ENCODE measurements around the gene GHITM. TPM values are rescaled to one million over a fixed set of nuclear protein-coding genes. Genes with fewer than 3 reads are reported as not detected.
"Not testable (repeated sequence)": the region's sequence is repeated elsewhere in the genome, so short reads cannot be mapped to it uniquely, and the experiment has no call there.

The GHITM gene
- total RNA-seq, 1 donor from 2014 or later: 122 TPM

GRCh38 chr10:84117204-84117603 is 22.1 kb upstream of the GHITM start:
- not testable (repeated sequence) for H3K27me3 ChIP-seq (ENCODE audit: control insufficient read depth in 3 of 3, insufficient read depth in 3 of 3, low read length in 3 of 3); H3K9me3 ChIP-seq (ENCODE audit: control insufficient read depth in 3 of 3, low read length in 3 of 3); H3K4me1 ChIP-seq (ENCODE audit: control insufficient read depth in 3 of 3, insufficient read depth in 3 of 3, low read length in 3 of 3); H3K27ac ChIP-seq (ENCODE audit: low read depth, low read length); H3K9ac ChIP-seq (ENCODE audit: low read depth in 1 of 3, low read length in 3 of 3); H3K4me3 ChIP-seq (ENCODE audit: low read length in 3 of 3); H3K36me3 ChIP-seq (ENCODE audit: control insufficient read depth in 3 of 3, insufficient read depth in 3 of 3, low read length in 3 of 3)

DNA sequence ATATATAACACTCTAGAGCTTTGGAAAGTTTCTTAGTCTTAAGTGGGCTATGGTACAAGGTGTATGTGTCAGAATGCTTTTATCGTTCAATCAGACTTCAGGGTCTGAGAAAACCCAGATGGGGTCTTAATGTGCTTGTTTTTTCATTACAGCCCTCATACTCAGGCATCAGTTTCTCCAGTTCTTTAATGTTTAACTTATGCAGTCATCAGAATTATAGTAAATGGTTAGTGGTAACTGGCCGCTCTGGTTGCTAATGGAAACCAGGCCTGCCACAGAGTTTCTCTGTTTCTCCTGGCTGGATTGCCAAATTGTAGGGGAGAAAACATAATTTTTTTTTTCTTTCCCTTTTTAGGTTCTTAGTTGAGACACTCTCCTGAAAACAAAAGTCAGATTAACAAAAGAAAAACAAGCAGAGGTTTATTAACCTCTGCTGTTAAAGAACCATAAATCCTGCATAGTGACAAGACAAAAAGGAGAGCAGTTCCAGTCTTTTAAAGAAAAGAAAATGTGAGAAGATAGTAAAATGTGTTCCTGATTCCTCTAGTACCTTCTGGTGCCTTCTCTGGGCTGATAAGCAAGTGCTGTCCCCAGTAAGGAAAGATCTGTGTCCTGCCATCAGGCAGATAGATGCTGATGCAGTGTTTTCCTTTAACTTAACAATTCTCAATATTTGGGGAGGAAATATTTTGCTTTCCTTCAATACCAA is 21.5 kb upstream of the GHITM start:
- no peaks in the 10 kb centered on the region for H3K27me3 ChIP-seq (ENCODE audit: control insufficient read depth in 3 of 3, insufficient read depth in 3 of 3, low read length in 3 of 3)
- H3K4me1 ChIP-seq (ENCODE audit: control insufficient read depth in 3 of 3, insufficient read depth in 3 of 3, low read length in 3 of 3): no peaks in the 10 kb centered on the region
- no peak overlapping the region for H3K4me3 ChIP-seq (ENCODE audit: low read length in 3 of 3)
- no peak overlapping the region for H3K27ac ChIP-seq (ENCODE audit: low read depth, low read length)
- no peak overlapping the region for H3K9ac ChIP-seq (ENCODE audit: low read depth in 1 of 3, low read length in 3 of 3)
- H3K9me3 ChIP-seq (ENCODE audit: control insufficient read depth in 3 of 3, low read length in 3 of 3): peaks cover 0 to 2% (median 0%) of the 10 kb centered on the region in 3 donors
- H3K36me3 ChIP-seq (ENCODE audit: control insufficient read depth in 3 of 3, insufficient read depth in 3 of 3, low read length in 3 of 3): no peaks in the 10 kb centered on the region

DNA sequence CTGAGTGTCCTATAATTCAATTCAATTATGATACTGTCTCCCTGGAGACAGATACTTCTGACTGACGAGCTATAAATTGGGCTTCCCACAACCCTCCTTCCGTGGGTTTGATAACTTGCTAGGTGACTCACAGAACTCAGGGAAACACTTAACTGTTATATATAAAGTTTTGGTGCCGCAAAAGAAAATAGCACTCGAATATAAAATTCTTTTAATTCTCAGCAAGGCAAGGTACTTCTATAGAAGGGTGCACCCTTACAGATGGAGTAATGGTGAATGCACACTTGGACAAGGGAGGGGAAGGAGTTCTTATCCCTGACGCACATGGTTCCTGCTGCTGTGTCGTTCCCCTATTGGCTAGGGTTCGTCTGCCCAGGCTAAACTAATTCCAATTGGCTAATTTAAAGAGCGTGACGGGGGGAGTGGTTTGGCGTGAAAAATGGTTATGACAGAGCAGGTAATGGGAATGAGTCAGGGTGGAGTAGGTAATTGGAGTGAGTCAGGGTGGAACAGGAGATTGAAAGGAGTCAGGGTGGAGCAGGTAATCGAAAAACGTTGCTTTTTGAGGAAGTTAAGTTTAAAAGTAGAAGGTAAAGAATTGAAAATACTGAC is 20.8 kb upstream of the GHITM start:
- Histone ChIP-seq H3K9me3 (ENCODE audit: control insufficient read depth in 3 of 3, low read length in 3 of 3) (peaks cover 0 to 2% (median 0%) of the 10 kb centered on the region in 3 donors), H3K36me3 (ENCODE audit: control insufficient read depth in 3 of 3, insufficient read depth in 3 of 3, low read length in 3 of 3) (no peaks in the 10 kb centered on the region), H3K27ac (ENCODE audit: low read depth, low read length) (no peak overlapping the region), H3K4me3 (ENCODE audit: low read length in 3 of 3) (no peak overlapping the region), H3K4me1 (ENCODE audit: control insufficient read depth in 3 of 3, insufficient read depth in 3 of 3, low read length in 3 of 3) (no peaks in the 10 kb centered on the region), H3K27me3 (ENCODE audit: control insufficient read depth in 3 of 3, insufficient read depth in 3 of 3, low read length in 3 of 3) (no peaks in the 10 kb centered on the region), H3K9ac (ENCODE audit: low read depth in 1 of 3, low read length in 3 of 3) (no peak overlapping the region)

- H3K9ac ChIP-seq (ENCODE audit: low read depth in 1 of 3, low read length in 3 of 3): no peak overlapping the region
- no peak overlapping the region for H3K27ac ChIP-seq (ENCODE audit: low read depth, low read length)
- H3K4me3 ChIP-seq (ENCODE audit: low read length in 3 of 3): no peak overlapping the region
- H3K9me3 ChIP-seq (ENCODE audit: control insufficient read depth in 3 of 3, low read length in 3 of 3): peaks cover 0 to 2% (median 2%) of the 10 kb centered on the region in 3 donors
- no peaks in the 10 kb centered on the region for H3K36me3 ChIP-seq (ENCODE audit: control insufficient read depth in 3 of 3, insufficient read depth in 3 of 3, low read length in 3 of 3)
- no peaks in the 10 kb centered on the region for H3K4me1 ChIP-seq (ENCODE audit: control insufficient read depth in 3 of 3, insufficient read depth in 3 of 3, low read length in 3 of 3)
- no peaks in the 10 kb centered on the region for H3K27me3 ChIP-seq (ENCODE audit: control insufficient read depth in 3 of 3, insufficient read depth in 3 of 3, low read length in 3 of 3)
These were observed 15.9 kb upstream of the GHITM start for GRCh38 chr10:84123362-84123761.

DNA sequence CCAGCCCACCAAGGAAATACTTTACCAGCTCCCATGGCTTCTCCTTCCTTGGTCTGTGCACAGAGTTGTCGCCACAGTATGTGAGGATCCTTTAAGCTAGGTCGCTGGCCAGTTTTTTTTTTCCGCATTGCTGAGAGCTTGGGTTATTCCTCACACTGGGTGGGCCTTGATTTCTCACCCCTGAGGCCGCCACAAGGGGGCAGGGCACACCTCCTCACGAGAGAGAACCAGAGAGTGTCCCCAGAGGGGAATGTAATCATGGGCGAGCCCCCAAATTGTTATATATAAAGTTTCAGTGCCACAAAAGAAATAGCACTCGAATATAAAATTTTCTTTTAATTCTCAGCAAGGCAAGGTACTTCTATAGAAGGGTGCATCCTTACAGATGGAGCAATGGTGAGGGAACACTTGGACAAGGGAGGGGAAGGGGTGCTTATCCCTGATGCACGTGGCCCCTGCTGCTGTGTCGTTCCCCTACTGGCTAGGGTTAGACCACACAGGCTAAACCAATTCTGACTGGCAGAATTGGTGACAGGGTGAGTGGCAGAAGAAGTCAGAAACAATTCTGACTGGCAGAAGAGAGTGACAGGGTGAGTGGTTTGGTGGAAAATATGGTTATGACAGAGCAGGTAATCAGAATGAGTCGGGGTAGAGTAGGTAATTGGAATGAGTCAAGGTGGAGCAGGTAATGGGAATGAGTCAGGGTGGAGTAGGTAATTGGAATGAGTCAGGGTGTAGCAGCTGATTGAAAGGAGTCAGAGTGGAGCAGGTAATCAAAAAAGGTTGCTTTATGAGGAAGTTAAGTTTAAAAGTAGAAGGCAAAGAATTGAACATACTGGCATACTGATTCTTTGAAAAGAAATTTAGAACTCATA is 13.2 kb upstream of the GHITM start:
- not testable (repeated sequence) for H3K4me3 ChIP-seq (ENCODE audit: low read length in 3 of 3); H3K9me3 ChIP-seq (ENCODE audit: control insufficient read depth in 3 of 3, low read length in 3 of 3); H3K27ac ChIP-seq (ENCODE audit: low read depth, low read length); H3K9ac ChIP-seq (ENCODE audit: low read depth in 1 of 3, low read length in 3 of 3); H3K27me3 ChIP-seq (ENCODE audit: control insufficient read depth in 3 of 3, insufficient read depth in 3 of 3, low read length in 3 of 3); H3K4me1 ChIP-seq (ENCODE audit: control insufficient read depth in 3 of 3, insufficient read depth in 3 of 3, low read length in 3 of 3); H3K36me3 ChIP-seq (ENCODE audit: control insufficient read depth in 3 of 3, insufficient read depth in 3 of 3, low read length in 3 of 3)

- Histone ChIP-seq H3K9ac (ENCODE audit: low read depth in 1 of 3, low read length in 3 of 3) (no peak overlapping the region), H3K27me3 (ENCODE audit: control insufficient read depth in 3 of 3, insufficient read depth in 3 of 3, low read length in 3 of 3) (peaks cover 0 to 3% (median 0%) of the 10 kb centered on the region in 3 donors), H3K4me1 (ENCODE audit: control insufficient read depth in 3 of 3, insufficient read depth in 3 of 3, low read length in 3 of 3) (no peaks in the 10 kb centered on the region), H3K36me3 (ENCODE audit: control insufficient read depth in 3 of 3, insufficient read depth in 3 of 3, low read length in 3 of 3) (no peaks in the 10 kb centered on the region), H3K4me3 (ENCODE audit: low read length in 3 of 3) (no peak overlapping the region), H3K9me3 (ENCODE audit: control insufficient read depth in 3 of 3, low read length in 3 of 3) (peaks cover 0 to 2% (median 0%) of the 10 kb centered on the region in 3 donors), H3K27ac (ENCODE audit: low read depth, low read length) (no peak overlapping the region)
These were observed 12.5 kb upstream of the GHITM start for GRCh38 chr10:84126785-84127167.

DNA sequence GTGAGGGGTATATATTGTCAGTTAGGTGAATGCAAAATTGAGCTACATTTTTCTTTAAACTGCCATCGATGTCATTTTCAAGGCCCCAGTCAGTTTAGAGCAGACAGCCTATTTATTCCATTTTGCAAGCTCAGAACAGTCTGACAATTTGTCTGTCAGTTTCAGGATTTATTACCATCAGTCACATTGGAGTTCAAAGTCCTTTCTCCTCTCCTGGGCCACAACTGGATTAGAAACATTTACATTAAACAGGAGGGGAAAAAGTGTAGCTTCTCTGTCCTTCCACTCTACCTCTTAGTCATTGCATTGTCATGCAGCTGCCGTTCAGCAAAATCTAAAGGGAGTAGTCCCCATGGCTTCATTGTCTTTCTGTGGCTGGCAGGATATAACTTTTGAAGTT is 3.5 kb upstream of the GHITM start:
- Histone ChIP-seq H3K27ac (ENCODE audit: low read depth, low read length) (no peak overlapping the region), H3K4me1 (ENCODE audit: control insufficient read depth in 3 of 3, insufficient read depth in 3 of 3, low read length in 3 of 3) (peaks cover 7 to 11% (median 7%) of the 10 kb centered on the region in 3 donors), H3K9me3 (ENCODE audit: control insufficient read depth in 3 of 3, low read length in 3 of 3) (no peaks in the 10 kb centered on the region), H3K27me3 (ENCODE audit: control insufficient read depth in 3 of 3, insufficient read depth in 3 of 3, low read length in 3 of 3) (no peaks in the 10 kb centered on the region), H3K9ac (ENCODE audit: low read depth in 1 of 3, low read length in 3 of 3) (no peak overlapping the region), H3K4me3 (ENCODE audit: low read length in 3 of 3) (no peak overlapping the region), H3K36me3 (ENCODE audit: control insufficient read depth in 3 of 3, insufficient read depth in 3 of 3, low read length in 3 of 3) (no peaks in the 10 kb centered on the region)

GRCh38 chr10:84137811-84138210 is 1.5 kb upstream of the GHITM start:
- no peak overlapping the region for H3K27ac ChIP-seq (ENCODE audit: low read depth, low read length)
- no peaks in the 10 kb centered on the region for H3K9me3 ChIP-seq (ENCODE audit: control insufficient read depth in 3 of 3, low read length in 3 of 3)
- no peak overlapping the region for H3K9ac ChIP-seq (ENCODE audit: low read depth in 1 of 3, low read length in 3 of 3)
- H3K27me3 ChIP-seq (ENCODE audit: control insufficient read depth in 3 of 3, insufficient read depth in 3 of 3, low read length in 3 of 3): no peaks in the 10 kb centered on the region
- H3K4me3 ChIP-seq (ENCODE audit: low read length in 3 of 3): no peak overlapping the region
- peaks cover 3 to 6% (median 5%) of the 10 kb centered on the region in 3 donors for H3K36me3 ChIP-seq (ENCODE audit: control insufficient read depth in 3 of 3, insufficient read depth in 3 of 3, low read length in 3 of 3)
- peaks cover 15 to 18% (median 15%) of the 10 kb centered on the region in 3 donors for H3K4me1 ChIP-seq (ENCODE audit: control insufficient read depth in 3 of 3, insufficient read depth in 3 of 3, low read length in 3 of 3)

- Histone ChIP-seq H3K27me3 (ENCODE audit: control insufficient read depth in 3 of 3, insufficient read depth in 3 of 3, low read length in 3 of 3) (no peaks in the 10 kb centered on the region), H3K36me3 (ENCODE audit: control insufficient read depth in 3 of 3, insufficient read depth in 3 of 3, low read length in 3 of 3) (peaks cover 11 to 13% (median 12%) of the 10 kb centered on the region in 3 donors), H3K4me1 (ENCODE audit: control insufficient read depth in 3 of 3, insufficient read depth in 3 of 3, low read length in 3 of 3) (peaks cover 15 to 18% (median 15%) of the 10 kb centered on the region in 3 donors), H3K4me3 (ENCODE audit: low read length in 3 of 3) (peak overlapping the region; percentile 60 to 92 (median 72)), H3K27ac (ENCODE audit: low read depth, low read length) (peak overlapping the region; percentile 98), H3K9me3 (ENCODE audit: control insufficient read depth in 3 of 3, low read length in 3 of 3) (no peaks in the 10 kb centered on the region), H3K9ac (ENCODE audit: low read depth in 1 of 3, low read length in 3 of 3) (peak overlapping the region; percentile 58 to 79 (median 77))
These were observed 707 bp upstream of the GHITM start for GRCh38 chr10:84138478-84139125.
